ENCODE measurements around the gene ZNF549. TPM values are rescaled to one million over a fixed set of nuclear protein-coding genes. Genes with fewer than 3 reads are reported as not detected.

The ZNF549 gene
- polyA plus RNA-seq, 3 donors: 10.8 to 17.9 (median 16.3) TPM

DNA sequence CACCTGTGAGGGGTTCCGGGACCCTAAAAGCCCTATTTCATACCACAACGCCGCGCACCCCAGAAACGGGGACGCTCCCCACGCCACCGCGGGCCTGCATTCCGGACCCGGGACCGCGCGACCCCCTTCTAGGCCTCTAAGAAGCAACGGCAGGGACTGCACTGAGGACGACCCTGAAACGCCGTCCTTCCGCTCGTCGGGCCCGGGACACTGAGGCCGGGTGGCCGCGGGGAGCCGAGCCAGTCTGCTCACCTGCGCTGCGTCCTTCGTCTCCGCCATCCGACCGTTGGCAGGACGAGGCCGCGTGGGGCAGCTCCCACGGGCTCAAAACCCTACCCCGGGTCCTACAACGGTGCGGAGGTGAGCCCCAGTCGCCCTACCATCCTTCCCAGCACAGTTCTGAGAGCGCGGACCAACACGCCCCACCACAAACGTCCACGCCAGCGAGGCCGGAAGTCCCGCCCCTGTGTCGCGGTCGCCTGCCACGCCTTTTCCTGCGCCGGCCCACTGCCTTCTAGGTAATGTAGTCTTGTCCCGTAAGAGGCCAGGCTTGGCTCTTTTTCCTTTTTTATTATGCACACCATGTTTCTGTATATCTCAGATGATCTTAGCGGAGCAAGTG is 32.4 kb downstream of the ZNF549 start, which contains the start of gene ZNF550:
Gene ZNF550 (minus strand): TSS at position 460 of the 622 bp plus-strand sequence. CDS start 181 bp downstream, at position 279.
- peak; percentile 88 for DNase-seq

DNA sequence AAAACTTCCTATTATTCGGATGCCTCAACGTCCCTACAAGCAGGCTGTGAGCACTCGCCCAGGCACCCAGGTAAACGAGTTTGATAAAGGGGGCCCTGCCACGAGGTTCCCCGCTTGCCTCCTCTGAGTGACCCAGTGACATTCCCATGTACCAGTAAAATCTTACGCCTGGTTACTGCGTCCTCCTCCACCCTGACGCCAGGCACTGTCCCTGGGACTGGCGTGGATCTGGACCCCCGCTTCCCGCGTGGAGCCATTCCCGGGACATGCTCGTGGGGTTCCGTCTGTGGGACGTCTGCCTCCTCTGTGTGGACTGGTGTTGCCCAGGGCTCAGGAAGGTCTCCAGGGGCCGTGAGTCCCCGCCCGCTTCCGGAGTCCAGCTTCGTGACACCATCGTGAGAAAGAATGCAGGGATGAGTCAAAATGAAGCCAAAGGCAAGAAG is 32.9 kb downstream of the ZNF549 start:
- DNase-seq: no peak

DNA sequence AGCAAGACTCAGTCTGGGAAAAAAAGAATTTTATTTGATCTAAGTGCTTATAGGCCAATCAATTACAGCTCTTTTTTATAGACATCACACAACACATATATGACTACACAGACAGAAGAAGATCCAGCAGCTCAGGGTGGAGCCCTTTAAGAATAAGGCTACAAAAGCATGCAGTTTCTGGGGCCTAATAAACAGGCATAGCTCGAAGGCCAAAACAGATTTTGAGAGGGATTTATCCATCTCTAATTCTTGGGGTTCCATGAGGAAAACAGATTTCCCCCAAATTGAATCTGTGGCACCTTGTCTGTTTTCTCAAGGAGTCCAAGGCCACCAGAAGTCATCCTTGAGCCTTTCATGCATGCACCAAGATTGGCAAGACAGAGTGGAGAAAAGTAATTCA is 36.4 kb downstream of the ZNF549 start:
- no peak for DNase-seq

- DNase-seq: no peak
Observed at GRCh38 chr19:57566396-57567265, 39.5 kb downstream of the ZNF549 start.

DNA sequence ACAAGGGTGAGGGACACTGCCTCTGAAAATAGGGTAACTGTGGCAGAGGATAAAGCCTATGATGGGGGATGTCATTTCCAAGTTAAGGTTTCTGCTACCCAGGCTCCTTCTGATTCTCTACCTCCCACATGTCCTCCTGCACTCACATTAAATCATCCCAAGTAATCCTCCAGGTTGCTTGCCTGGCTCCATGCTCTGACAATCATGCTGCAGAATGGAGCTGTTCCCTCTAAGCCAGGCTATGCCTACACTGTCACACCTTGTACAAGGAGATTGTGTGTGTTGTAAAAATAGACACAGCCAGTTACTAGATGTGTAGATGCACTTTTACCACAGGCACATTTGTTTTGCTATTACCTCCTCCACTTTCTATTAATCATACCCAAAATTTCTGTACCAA is 43.6 kb downstream of the ZNF549 start:
- DNase-seq: no peak

DNA sequence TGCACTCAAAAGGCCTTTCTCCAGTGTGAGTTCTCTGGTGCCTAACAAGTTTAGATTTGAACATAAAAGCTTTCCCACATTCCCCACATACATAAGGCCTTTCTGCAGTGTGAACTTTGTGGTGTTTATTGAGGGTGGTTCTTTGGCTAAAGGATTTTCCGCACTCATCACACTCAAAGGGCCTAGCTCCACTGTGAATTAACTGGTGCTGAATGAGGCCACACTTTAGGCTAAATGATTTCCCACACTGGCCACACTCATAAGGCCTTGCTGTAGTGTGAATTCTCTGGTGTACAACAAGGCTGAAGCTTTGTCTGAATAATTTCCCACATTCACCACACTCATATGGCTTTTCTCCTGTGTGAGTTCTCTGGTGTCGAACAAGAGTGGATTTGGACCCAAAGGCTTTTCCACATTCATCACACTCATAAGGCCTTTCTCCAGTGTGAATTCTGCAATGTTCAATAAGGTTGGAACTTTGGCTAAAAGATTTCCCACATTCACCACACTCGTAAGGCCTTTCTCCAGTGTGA is 45.3 kb downstream of the ZNF549 start:
- DNase-seq: no peak

DNA sequence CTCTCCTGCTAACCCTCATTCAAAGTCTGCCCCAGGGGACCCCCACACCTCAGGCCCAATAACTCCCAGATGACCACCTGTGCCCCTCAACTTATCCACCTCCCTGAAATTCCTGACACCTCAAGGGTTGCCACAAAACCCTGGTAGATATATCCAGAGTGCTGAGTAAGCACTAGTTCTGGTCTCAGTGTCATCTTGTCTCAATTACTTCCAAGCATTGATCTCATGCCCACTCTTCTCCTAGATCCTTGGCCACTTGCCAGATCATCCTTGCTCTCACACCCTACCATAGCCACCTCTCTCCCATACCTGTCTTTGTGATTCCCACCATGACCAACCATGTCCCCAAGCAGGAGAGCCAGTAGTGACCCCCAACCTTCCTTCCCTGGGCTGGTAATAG is 49.5 kb downstream of the ZNF549 start:
- no peak for DNase-seq

DNA sequence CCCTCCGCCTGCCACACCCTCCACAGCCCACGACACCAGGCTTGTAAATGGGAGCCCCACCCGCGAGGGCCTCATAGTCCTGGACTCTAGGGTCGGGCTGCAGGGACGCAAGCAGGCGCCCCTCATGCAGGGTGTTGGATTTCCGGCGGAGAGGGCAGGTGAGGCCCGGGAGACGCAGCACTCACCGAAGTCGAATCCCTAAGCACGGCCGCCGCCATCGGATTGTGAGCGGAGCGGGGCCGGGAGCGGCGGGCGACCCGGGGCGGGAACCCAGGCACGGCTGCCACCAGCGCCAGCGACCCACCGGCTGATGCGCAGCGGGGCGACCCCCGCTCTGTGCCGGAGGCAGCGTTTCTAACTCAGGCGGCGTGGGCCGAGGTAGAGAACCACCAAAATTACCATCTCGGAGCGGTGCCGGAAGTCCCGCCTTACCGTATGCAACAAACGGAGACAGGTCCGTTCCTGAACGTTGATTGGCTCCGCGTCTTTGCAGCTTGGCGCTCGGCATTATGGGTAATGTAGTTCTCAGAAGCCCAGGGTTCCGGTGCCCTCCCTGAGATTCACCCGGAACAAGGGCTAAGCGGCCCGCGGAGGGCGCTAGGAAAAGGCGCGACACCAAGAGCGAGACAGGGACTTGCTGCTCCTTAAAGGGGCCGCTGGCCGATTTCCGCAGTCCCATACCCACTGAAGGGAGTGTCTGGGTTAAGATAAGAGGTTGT is 51.5 kb downstream of the ZNF549 start, which contains the start of gene ZNF416:
Gene ZNF416 (minus strand): TSS at position 425 of the 719 bp plus-strand sequence. CDS start 207 bp downstream, at position 218.
- DNase-seq: peak; percentile 99

GRCh38 chr19:57583104-57583520 is 56.0 kb downstream of the ZNF549 start:
- no peak for DNase-seq

GRCh38 chr19:57583521-57584416 is 56.6 kb downstream of the ZNF549 start, which contains the start of gene ZIK1:
ZIK1 (plus strand) TSS chr19:57584145; CDS start chr19:57584357, 212 bp downstream.
- peak; percentile 98 for DNase-seq

DNA sequence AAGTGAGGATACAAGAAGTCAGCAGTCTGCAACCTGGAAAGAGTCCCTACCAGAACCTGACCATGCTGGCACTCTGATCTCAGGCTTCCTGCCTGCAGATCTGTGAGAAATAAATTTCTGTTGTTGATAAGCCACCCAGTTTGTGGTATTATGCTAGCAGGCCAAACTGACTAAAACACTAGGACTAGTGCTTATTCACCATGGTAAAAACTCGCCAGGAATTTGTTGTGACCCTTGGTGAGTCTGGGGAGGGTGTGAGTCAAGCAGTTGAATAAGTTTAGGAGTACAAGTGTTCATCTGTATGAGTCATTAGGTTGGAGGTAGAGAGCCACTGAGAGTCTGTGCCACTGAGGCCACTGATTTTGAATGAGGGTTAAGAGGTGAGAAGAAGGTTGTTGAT is 60.4 kb downstream of the ZNF549 start:
- no peak for DNase-seq

DNA sequence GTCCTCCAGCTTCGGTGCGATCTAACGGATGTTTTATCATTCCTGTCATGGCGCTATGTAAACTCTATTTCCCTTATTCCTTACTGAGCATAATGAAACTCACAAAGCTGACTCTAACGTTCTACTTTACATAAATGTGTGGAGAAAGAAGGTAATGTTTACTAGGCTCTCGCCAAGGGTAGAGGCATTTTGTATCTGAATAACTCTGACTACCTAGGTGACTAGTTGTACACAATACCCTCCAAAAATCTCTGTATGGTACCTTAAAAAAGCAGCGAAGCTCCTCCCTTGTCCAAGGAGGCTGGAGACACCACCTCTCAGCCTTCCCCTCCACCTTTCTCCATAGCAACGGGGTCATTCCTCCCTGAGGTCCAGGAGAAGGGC is 72.2 kb downstream of the ZNF549 start:
- DNase-seq: no peak

DNA sequence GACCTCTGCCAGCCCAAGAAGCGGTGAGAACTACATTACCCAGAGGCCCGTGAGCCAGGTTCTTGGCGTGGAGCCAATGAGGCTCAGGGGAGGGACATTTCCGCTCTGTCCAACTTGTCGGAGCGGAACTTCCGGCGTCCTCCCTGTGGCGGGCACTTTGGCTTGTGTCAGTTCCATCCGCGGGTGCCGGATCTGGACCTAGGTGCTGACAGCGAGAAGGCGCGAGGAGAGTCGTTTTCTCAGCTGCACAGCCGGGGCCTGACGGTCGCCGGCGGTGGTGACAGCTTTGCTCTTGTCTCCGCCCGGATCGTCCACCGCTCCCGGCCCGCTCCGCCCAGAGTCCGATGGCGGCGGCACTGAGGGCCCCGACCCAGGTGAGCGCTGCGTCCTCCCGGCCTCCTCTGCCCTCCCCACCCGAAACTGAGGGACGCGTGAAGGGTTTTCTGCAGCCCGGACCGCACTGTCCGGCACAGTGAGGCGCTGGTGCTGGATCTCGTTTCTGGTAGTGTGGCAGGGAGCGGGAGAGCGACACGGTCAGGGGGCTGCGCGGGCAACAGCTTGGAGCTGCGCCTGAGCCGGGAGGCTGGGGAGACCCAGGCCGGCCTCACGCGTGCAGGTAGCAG is 72.7 kb downstream of the ZNF549 start, which contains the start of gene ZNF530:
Gene ZNF530 (plus strand): TSS at position 125 of the 623 bp plus-strand sequence. CDS start 4,461 bp downstream, outside the sequence.
- peak; percentile 94 for DNase-seq

DNA sequence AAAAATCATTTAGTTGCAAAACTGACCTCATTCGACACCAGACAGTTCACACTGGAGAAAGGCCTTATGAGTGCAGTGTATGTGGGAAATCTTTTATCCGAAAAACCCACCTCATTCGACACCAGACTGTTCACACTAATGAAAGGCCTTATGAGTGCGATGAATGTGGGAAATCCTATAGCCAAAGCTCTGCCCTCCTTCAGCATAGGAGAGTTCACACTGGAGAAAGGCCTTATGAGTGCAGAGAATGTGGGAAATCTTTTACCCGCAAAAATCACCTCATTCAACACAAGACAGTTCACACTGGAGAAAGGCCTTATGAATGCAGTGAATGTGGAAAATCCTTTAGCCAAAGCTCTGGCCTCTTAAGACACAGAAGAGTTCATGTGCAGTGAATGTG is 79.8 kb downstream of the ZNF549 start:
- no peak for DNase-seq

Other genes with a start within 250 kb of the ZNF549 start
- 1 to 10 TPM; 2.4 to 4.9 (median 4.7) TPM for gene ZNF460, start 246.9 kb upstream of the ZNF549 start, polyA plus RNA-seq (ENCODE audit: insufficient read length in 3 of 3)
- gene ZNF543, start 206.9 kb upstream of the ZNF549 start, polyA plus RNA-seq (ENCODE audit: insufficient read length in 3 of 3): 10 to 100 TPM in 1 of 3 donors, 1 to 10 TPM in 2; 7.4 to 10.4 (median 9.9) TPM
- 10 to 100 TPM; 15.1 to 20.2 (median 17.6) TPM for gene ZNF304, start 176.1 kb upstream of the ZNF549 start, polyA plus RNA-seq (ENCODE audit: insufficient read length in 3 of 3)
- gene TRAPPC2B, start 163.8 kb upstream of the ZNF549 start, polyA plus RNA-seq (ENCODE audit: insufficient read length in 3 of 3): 10 to 100 TPM; 15.7 to 18.1 (median 17.8) TPM
- gene ZNF547, start 163.8 kb upstream of the ZNF549 start, polyA plus RNA-seq (ENCODE audit: insufficient read length in 3 of 3): 1 to 10 TPM; 5.6 to 9.7 (median 9.0) TPM
- 10 to 100 TPM; 17.9 to 40.9 (median 28.8) TPM for gene ZNF548, start 137.5 kb upstream of the ZNF549 start, polyA plus RNA-seq (ENCODE audit: insufficient read length in 3 of 3)
- 10 to 100 TPM in 2 of 3 donors, 1 to 10 TPM in 1; 9.5 to 17.1 (median 12.9) TPM for gene ZNF17, start 116.2 kb upstream of the ZNF549 start, polyA plus RNA-seq (ENCODE audit: insufficient read length in 3 of 3)
- 10 to 100 TPM in 2 of 3 donors, 1 to 10 TPM in 1; 8.9 to 20.2 (median 13.3) TPM for gene ZNF749, start 92.0 kb upstream of the ZNF549 start, polyA plus RNA-seq (ENCODE audit: insufficient read length in 3 of 3)
- 1 to 10 TPM; 1.9 to 7.8 (median 5.3) TPM for gene VN1R1, start 70.2 kb upstream of the ZNF549 start, polyA plus RNA-seq (ENCODE audit: insufficient read length in 3 of 3)
- gene ZNF772, start 49.8 kb upstream of the ZNF549 start, polyA plus RNA-seq (ENCODE audit: insufficient read length in 3 of 3): 10 to 100 TPM; 18.9 to 33.1 (median 25.2) TPM
- gene ZNF419, start 39.6 kb upstream of the ZNF549 start, polyA plus RNA-seq (ENCODE audit: insufficient read length in 3 of 3): 10 to 100 TPM; 19.3 to 25.2 (median 25.1) TPM
- 10 to 100 TPM; 11.4 to 17.0 (median 16.0) TPM for gene ZNF773, start 27.4 kb upstream of the ZNF549 start, polyA plus RNA-seq (ENCODE audit: insufficient read length in 3 of 3)
- 10 to 100 TPM; 19.1 to 25.3 (median 20.8) TPM for gene ZNF550, start 32.5 kb downstream of the ZNF549 start, polyA plus RNA-seq (ENCODE audit: insufficient read length in 3 of 3)
- gene ZNF416, start 51.6 kb downstream of the ZNF549 start, polyA plus RNA-seq (ENCODE audit: insufficient read length in 3 of 3): 1 to 10 TPM; 7.7 to 9.5 (median 9.3) TPM
- 10 to 100 TPM; 19.7 to 21.0 (median 20.8) TPM for gene ZIK1, start 56.8 kb downstream of the ZNF549 start, polyA plus RNA-seq (ENCODE audit: insufficient read length in 3 of 3)
- 1 to 10 TPM; 4.6 to 7.7 (median 6.7) TPM for gene ZNF530, start 72.5 kb downstream of the ZNF549 start, polyA plus RNA-seq (ENCODE audit: insufficient read length in 3 of 3)
- 10 to 100 TPM; 25.9 to 30.7 (median 27.7) TPM for gene ZNF134, start 86.9 kb downstream of the ZNF549 start, polyA plus RNA-seq (ENCODE audit: insufficient read length in 3 of 3)
- 10 to 100 TPM; 29.8 to 52.6 (median 38.6) TPM for gene ZNF211, start 105.8 kb downstream of the ZNF549 start, polyA plus RNA-seq (ENCODE audit: insufficient read length in 3 of 3)
- under 1 TPM in 1 of 3 donors, not detected in 2; 0.24 TPM for gene ZSCAN4, start 141.6 kb downstream of the ZNF549 start, polyA plus RNA-seq (ENCODE audit: insufficient read length in 3 of 3)
- 10 to 100 TPM; 12.3 to 21.4 (median 17.8) TPM for gene ZNF551, start 154.6 kb downstream of the ZNF549 start, polyA plus RNA-seq (ENCODE audit: insufficient read length in 3 of 3)
- 10 to 100 TPM; 23.9 to 39.4 (median 37.7) TPM for gene ZNF154, start 181.8 kb downstream of the ZNF549 start, polyA plus RNA-seq (ENCODE audit: insufficient read length in 3 of 3)
- 10 to 100 TPM; 17.3 to 27.2 (median 20.8) TPM for gene ZNF671, start 200.3 kb downstream of the ZNF549 start, polyA plus RNA-seq (ENCODE audit: insufficient read length in 3 of 3)
- 10 to 100 TPM; 32.9 to 45.5 (median 40.8) TPM for gene ZNF776, start 219.5 kb downstream of the ZNF549 start, polyA plus RNA-seq (ENCODE audit: insufficient read length in 3 of 3)
- gene ZNF586, start 242.3 kb downstream of the ZNF549 start, polyA plus RNA-seq (ENCODE audit: insufficient read length in 3 of 3): 10 to 100 TPM; 17.8 to 33.8 (median 30.4) TPM

Data from renal pelvis (tissue), 4 donors.